Neuronal stem cell (in vitro differentiated cells): ENCODE data around the gene PKNOX1.
"Not testable (repeated sequence)": the region's sequence is repeated elsewhere in the genome, so short reads cannot be mapped to it uniquely, and the experiment has no call there.

Experiments used
- DNase-seq: peaks from one replicate; pipeline ENCODE4 v3.0.0-alpha.2; 2013; ENCODE audit warnings: low spot score
- H2AFZ ChIP-seq: one replicate; pipeline ENCODE4 v1.6.1; 2013; ENCODE audit warnings: mild to moderate bottlenecking, low read length, inconsistent platforms
- H2AK5ac ChIP-seq: 2 replicates; pipeline ENCODE4 v1.6.1; 2013; ENCODE audit warnings: low read depth, mild to moderate bottlenecking, inconsistent platforms, low read length, moderate library complexity, mixed read lengths
- H2BK120ac ChIP-seq: 2 replicates; pipeline ENCODE4 v1.6.1; 2013; ENCODE audit warnings: low read depth, mild to moderate bottlenecking, inconsistent platforms, low read length, moderate library complexity, mixed read lengths
- H2BK12ac ChIP-seq: one replicate; pipeline ENCODE4 v1.6.1; 2013; ENCODE audit warnings: low read length, inconsistent platforms
- H2BK15ac ChIP-seq: 2 replicates; pipeline ENCODE4 v1.6.1; 2013; ENCODE audit warnings: mild to moderate bottlenecking, low read length, inconsistent platforms, mixed read lengths
- H2BK5ac ChIP-seq: one replicate; pipeline ENCODE4 v1.6.1; 2013; ENCODE audit warnings: inconsistent platforms, mild to moderate bottlenecking, low read length, moderate library complexity
- H3K14ac ChIP-seq: one replicate; pipeline ENCODE4 v1.6.1; 2013; ENCODE audit warnings: low read length, inconsistent platforms
- H3K18ac ChIP-seq: 2 replicates; pipeline ENCODE4 v1.6.1; 2013; ENCODE audit warnings: low read length, inconsistent platforms
- H3K23ac ChIP-seq: 2 replicates; pipeline ENCODE4 v1.6.1; 2013; ENCODE audit warnings: low read depth, mild to moderate bottlenecking, mixed read lengths, low read length, inconsistent platforms; ENCODE audit not compliant: poor library complexity
- H3K27ac ChIP-seq: replicated peaks from 3 replicates; pipeline ENCODE4 v1.5.1; 2013; ENCODE audit warnings: low read length, inconsistent platforms
- H3K27me3 ChIP-seq, 3 experiments: 2 replicates each; pipeline ENCODE4 v1.6.1; 2013; ENCODE audit warnings: low read length in 3 of 3, mild to moderate bottlenecking in 2 of 3, inconsistent platforms in 1 of 3, low read depth in 1 of 3, mixed read lengths in 1 of 3, moderate library complexity in 1 of 3; ENCODE audit not compliant: control insufficient read depth in 3 of 3, insufficient read depth in 3 of 3
- H3K36me3 ChIP-seq, 2 donors: replicated peaks in 1 of 2; 2 replicates each; pipeline ENCODE4 v1.6.1; 2013; ENCODE audit warnings: low read length in 2 of 2; ENCODE audit not compliant: control insufficient read depth in 2 of 2, insufficient read depth in 2 of 2
- H3K4ac ChIP-seq: 2 replicates; pipeline ENCODE4 v1.6.1; 2013; ENCODE audit warnings: inconsistent platforms, mild to moderate bottlenecking, low read length, moderate library complexity
- H3K4me1 ChIP-seq, 2 donors: 1 replicate in 1 of 2; 2 replicates in 1 of 2; pipeline ENCODE4 v1.6.1; 2013; ENCODE audit warnings: low read length in 2 of 2, low read depth in 1 of 2; ENCODE audit not compliant: control insufficient read depth in 2 of 2, insufficient read depth in 1 of 2
- H3K4me2 ChIP-seq: one replicate; pipeline ENCODE4 v1.6.1; 2013; ENCODE audit warnings: mild to moderate bottlenecking, low read length, inconsistent platforms; ENCODE audit not compliant: insufficient read depth, poor library complexity, severe bottlenecking
- H3K4me3 ChIP-seq, 2 donors: 2 replicates each; pipeline ENCODE4 v1.5.1; 2013; ENCODE audit warnings: low read length in 2 of 2, mild to moderate bottlenecking in 2 of 2, inconsistent platforms in 1 of 2, moderate library complexity in 1 of 2
- H3K79me1 ChIP-seq: one replicate; pipeline ENCODE4 v1.6.1; 2013; ENCODE audit warnings: low read depth, mild to moderate bottlenecking, inconsistent platforms, low read length, moderate library complexity
- H3K9ac ChIP-seq: one replicate; pipeline ENCODE4 v1.6.1; 2013; ENCODE audit warnings: mild to moderate bottlenecking, low read depth, low read length, inconsistent platforms; ENCODE audit not compliant: poor library complexity
- H3K9me3 ChIP-seq, 2 donors: replicated peaks in 1 of 2; 2 replicates each; pipeline versions ENCODE3 to v1.6.1; 2013; ENCODE audit warnings: low read length in 2 of 2, mild to moderate bottlenecking in 2 of 2, inconsistent platforms in 1 of 2, low read depth in 1 of 2, mixed read lengths in 1 of 2, moderate library complexity in 1 of 2; ENCODE audit not compliant: control insufficient read depth in 2 of 2, insufficient read depth in 1 of 2
- H4K8ac ChIP-seq: one replicate; pipeline ENCODE4 v1.6.1; 2013; ENCODE audit warnings: low read depth, mild to moderate bottlenecking, inconsistent platforms, low read length, moderate library complexity
- H4K91ac ChIP-seq: one replicate; pipeline ENCODE4 v1.6.1; 2013; ENCODE audit warnings: low read length, low read depth, mild to moderate bottlenecking, inconsistent platforms; ENCODE audit not compliant: poor library complexity
- WGBS, 2 donors: extraction: QIAGEN DNeasy Blood & Tissue Kit; methylation state at CpG; one replicate each; pipeline ENCODE4 v1.1.7; 2013; ENCODE audit warnings: missing lambda C conversion rate in 2 of 2, mixed read lengths in 1 of 2; ENCODE audit not compliant: insufficient read length in 2 of 2, insufficient replicate concordance in 1 of 2; ENCODE audit errors: extremely low coverage in 2 of 2; 5-methylcytosine and 5-hydroxymethylcytosine counted together

The PKNOX1 gene

DNA sequence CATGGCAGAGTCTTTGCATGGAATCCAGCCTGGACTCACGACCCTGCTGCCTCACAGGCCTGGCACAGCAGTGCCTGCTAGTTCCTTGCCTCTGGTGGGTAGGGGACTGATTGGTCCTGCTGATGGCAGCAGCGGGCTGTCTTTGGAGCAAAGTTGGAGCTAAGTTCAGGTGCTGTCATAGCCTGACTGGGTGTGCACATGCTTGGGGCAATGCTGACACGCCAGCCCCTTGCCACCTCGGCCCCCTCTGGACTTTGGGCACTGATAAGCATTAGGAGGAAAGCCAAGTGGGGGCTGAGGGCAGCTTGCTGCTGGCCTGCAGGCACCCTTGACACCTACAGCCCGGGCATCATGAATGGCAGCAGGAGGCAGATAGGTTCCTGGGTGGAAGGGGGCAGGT is 67.8 kb downstream of the PKNOX1 start:
- not testable (repeated sequence) for H3K79me1 ChIP-seq, H2BK15ac ChIP-seq, H2BK5ac ChIP-seq, H3K4me1 ChIP-seq, H3K23ac ChIP-seq, H3K4me3 ChIP-seq, H2BK120ac ChIP-seq, H4K91ac ChIP-seq, H2BK12ac ChIP-seq, H2AFZ ChIP-seq, H3K4ac ChIP-seq, H3K27me3 ChIP-seq, H4K8ac ChIP-seq, H3K9ac ChIP-seq, H3K27ac ChIP-seq, H3K36me3 ChIP-seq, H3K14ac ChIP-seq, H3K18ac ChIP-seq, DNase-seq, H2AK5ac ChIP-seq, H3K4me2 ChIP-seq, H3K9me3 ChIP-seq
- no CpG with 5 or more reads among the region's 5 CpGs for WGBS, 2 donors

DNA sequence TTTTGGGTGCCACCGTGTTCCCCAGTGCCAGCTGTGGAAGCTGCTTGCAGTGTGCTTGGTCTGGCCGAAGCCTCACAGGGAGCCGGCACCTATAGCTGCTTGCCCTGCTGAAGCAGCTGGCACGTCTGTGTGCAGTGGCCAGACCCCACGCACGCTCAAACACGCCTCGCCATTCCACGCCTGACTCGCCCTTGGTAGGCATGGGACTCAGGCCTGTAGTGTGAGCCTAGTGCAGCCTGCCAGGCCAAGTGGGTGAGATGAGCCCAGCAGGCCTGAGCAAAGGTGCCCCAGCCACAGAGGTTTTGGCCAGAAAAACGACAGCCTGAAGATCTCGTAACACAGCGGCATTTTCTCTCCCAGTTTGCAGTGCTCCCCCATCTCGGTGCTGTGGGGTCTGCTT is 68.9 kb downstream of the PKNOX1 start:
- DNase-seq, H3K23ac ChIP-seq: not testable (repeated sequence)
- WGBS, 2 donors, result no CpG with 5 or more reads among the region's 14 CpGs

DNA sequence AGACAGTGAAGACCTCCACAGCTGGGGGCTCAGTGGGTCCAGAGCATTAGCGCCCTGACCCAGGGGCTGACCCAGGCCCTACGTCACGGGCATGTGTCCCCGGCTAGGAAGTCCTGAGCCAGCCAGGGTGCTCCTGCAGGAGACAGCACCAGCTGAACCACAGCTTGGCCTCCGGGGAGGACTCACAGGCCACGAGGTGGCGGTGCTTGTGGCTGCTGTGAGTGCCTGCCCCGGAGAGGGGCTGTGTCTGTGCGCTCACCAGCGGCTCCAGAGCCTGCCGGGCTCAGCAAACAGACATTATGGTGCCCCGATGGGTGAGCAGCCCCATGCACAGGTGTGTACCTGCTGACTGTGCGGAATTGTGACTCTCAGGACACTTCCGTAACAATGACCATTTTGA is 70.2 kb downstream of the PKNOX1 start:
- H3K18ac ChIP-seq, H2BK120ac ChIP-seq, H3K27me3 ChIP-seq, H3K4me2 ChIP-seq, H3K9me3 ChIP-seq, H2BK5ac ChIP-seq, H3K36me3 ChIP-seq, H3K4ac ChIP-seq, H4K8ac ChIP-seq, H3K14ac ChIP-seq, H2AK5ac ChIP-seq, DNase-seq, H2AFZ ChIP-seq, H3K9ac ChIP-seq, H3K4me3 ChIP-seq, H4K91ac ChIP-seq, H2BK12ac ChIP-seq, H3K27ac ChIP-seq, H3K4me1 ChIP-seq, H2BK15ac ChIP-seq, H3K79me1 ChIP-seq, H3K23ac ChIP-seq: not testable (repeated sequence)
- WGBS, 2 donors, result no CpG with 5 or more reads among the region's 14 CpGs

More for the DNA sequence above, 68.9 kb downstream of the PKNOX1 start:
- H3K4me3 ChIP-seq, H4K8ac ChIP-seq, H3K36me3 ChIP-seq, H3K18ac ChIP-seq, H3K14ac ChIP-seq, H3K27ac ChIP-seq, H4K91ac ChIP-seq, H2AK5ac ChIP-seq, H3K27me3 ChIP-seq, H3K4ac ChIP-seq, H3K79me1 ChIP-seq, H3K4me2 ChIP-seq, H2BK12ac ChIP-seq, H3K9me3 ChIP-seq, H2BK5ac ChIP-seq, H2BK120ac ChIP-seq, H3K4me1 ChIP-seq, H3K9ac ChIP-seq, H2BK15ac ChIP-seq, H2AFZ ChIP-seq: not testable (repeated sequence)

DNA sequence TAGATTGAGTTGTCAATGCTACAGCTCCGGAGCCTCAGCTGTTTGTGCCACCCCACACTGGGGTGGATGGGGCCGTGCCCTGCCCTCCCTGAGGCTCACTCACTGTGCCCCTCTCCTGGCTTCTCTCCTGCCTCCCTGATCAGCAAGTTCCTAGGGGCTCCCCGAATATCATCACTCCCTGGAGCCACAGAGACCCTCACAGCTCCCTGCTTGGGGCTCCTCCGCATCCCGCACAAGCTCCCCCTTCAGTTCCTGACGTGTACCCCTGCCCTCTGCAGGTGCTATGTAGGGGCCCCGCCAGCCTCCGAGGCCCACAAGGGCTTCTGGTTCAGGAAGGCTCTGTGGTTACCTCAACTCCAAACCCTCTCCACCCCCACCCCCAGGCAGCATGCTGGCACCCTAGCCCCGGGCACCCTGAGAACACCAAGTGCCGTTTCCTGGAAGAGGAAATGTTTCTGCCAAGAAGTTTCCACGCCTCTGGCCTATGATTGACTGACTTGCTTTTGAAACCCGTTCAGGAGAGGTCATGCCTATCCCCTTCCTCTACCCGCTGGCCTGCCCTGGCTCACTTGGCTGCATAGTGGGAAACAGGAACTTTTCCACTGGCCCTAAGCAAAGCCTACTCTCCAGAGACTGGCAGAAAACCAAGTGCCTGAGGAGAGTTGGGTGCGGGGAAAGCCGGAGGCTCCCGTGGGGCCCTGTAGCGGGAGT is 71.0 kb downstream of the PKNOX1 start:
- H2BK5ac ChIP-seq, H3K4me2 ChIP-seq, H3K27me3 ChIP-seq, H3K9ac ChIP-seq, H3K4me1 ChIP-seq, H4K8ac ChIP-seq, H3K14ac ChIP-seq, H2BK15ac ChIP-seq, DNase-seq, H3K4me3 ChIP-seq, H3K36me3 ChIP-seq, H3K23ac ChIP-seq, H2AFZ ChIP-seq, H3K9me3 ChIP-seq, H2AK5ac ChIP-seq, H3K79me1 ChIP-seq, H2BK120ac ChIP-seq, H3K4ac ChIP-seq, H2BK12ac ChIP-seq, H4K91ac ChIP-seq, H3K27ac ChIP-seq, H3K18ac ChIP-seq: not testable (repeated sequence)
- WGBS, 2 donors, result no CpG with 5 or more reads among the region's 17 CpGs
